WTC11 (cell line): ENCODE measurements around the gene ILKAP. TPM values are rescaled to one million over a fixed set of nuclear protein-coding genes. Genes with fewer than 3 reads are reported as not detected.

Experiments
- ARID4B ChIP-seq: sonication (generic); formaldehyde crosslinking; IDR thresholded peaks from 2 replicates; pipeline ENCODE4 v1.8.0; 2023; ENCODE audit warnings: missing genetic modification reagents, mild to moderate bottlenecking, borderline replicate concordance
- ATF2 ChIP-seq: sonication (generic); formaldehyde crosslinking; IDR thresholded peaks from 2 replicates; pipeline ENCODE4 v1.8.1; 2022; ENCODE audit warnings: low read depth, missing genetic modification reagents, borderline replicate concordance
- CREM ChIP-seq: sonication (generic); formaldehyde crosslinking; IDR thresholded peaks from 2 replicates; pipeline ENCODE4 v1.8.1; 2022; ENCODE audit warnings: mild to moderate bottlenecking, missing genetic modification reagents, moderate library complexity
- FOXK1 ChIP-seq: sonication (generic); formaldehyde crosslinking; IDR thresholded peaks from 2 replicates; pipeline ENCODE4 v1.8.0; 2022; ENCODE audit warnings: mild to moderate bottlenecking, moderate library complexity, missing genetic modification reagents
- FOXP1 ChIP-seq: sonication (generic); formaldehyde crosslinking; IDR thresholded peaks from 2 replicates; pipeline ENCODE4 v1.8.0; 2022; ENCODE audit warnings: missing genetic modification reagents, mild to moderate bottlenecking, moderate library complexity, borderline replicate concordance
- GTF2I ChIP-seq: fragments of 250-450 bp; sonication (Bioruptor Pico); conservative IDR thresholded peaks from 2 replicates; pipeline ENCODE4 v1.4.0; 2021; ENCODE audit warnings: mild to moderate bottlenecking
- HMGA2 ChIP-seq: fragments of 250-450 bp; sonication (Bioruptor Pico); IDR thresholded peaks from 2 replicates; pipeline ENCODE4 v1.4.0; 2021; ENCODE audit warnings: mild to moderate bottlenecking, moderate library complexity
- IRF2 ChIP-seq: sonication (generic); formaldehyde crosslinking; IDR thresholded peaks from 2 replicates; pipeline ENCODE4 v1.8.0; 2022; ENCODE audit warnings: low read depth, missing genetic modification reagents, borderline replicate concordance
- KAT7 ChIP-seq: sonication (generic); formaldehyde crosslinking; IDR thresholded peaks from 2 replicates; pipeline ENCODE4 v1.8.1; 2023; ENCODE audit warnings: missing genetic modification reagents, mild to moderate bottlenecking, borderline replicate concordance
- MAX ChIP-seq: sonication (generic); formaldehyde crosslinking; IDR thresholded peaks from 2 replicates; pipeline ENCODE4 v1.8.0; 2022; ENCODE audit warnings: mild to moderate bottlenecking, missing genetic modification reagents
- NFE2L1 ChIP-seq: sonication (generic); formaldehyde crosslinking; IDR thresholded peaks from 2 replicates; pipeline ENCODE4 v1.8.1; 2023; ENCODE audit warnings: missing genetic modification reagents
- NR1H2 ChIP-seq: sonication (generic); formaldehyde crosslinking; IDR thresholded peaks from 2 replicates; pipeline ENCODE4 v1.9.0; 2021; ENCODE audit warnings: mild to moderate bottlenecking, moderate library complexity, missing genetic modification reagents
- NR2C2 ChIP-seq: sonication (generic); formaldehyde crosslinking; IDR thresholded peaks from 2 replicates; pipeline ENCODE4 v1.8.0; 2022; ENCODE audit warnings: mild to moderate bottlenecking, missing genetic modification reagents
- NR3C1 ChIP-seq: sonication (generic); formaldehyde crosslinking; conservative IDR thresholded peaks from 2 replicates; pipeline ENCODE4 v1.8.1; 2023; ENCODE audit warnings: low read depth, mild to moderate bottlenecking, missing genetic modification reagents
- OVOL2 ChIP-seq: fragments of 250-450 bp; sonication (Bioruptor Pico); IDR thresholded peaks from 2 replicates; pipeline ENCODE4 v1.9.0; 2021; ENCODE audit warnings: mild to moderate bottlenecking, borderline replicate concordance
- PRRX2 ChIP-seq: fragments of 250-450 bp; sonication (Bioruptor Pico); IDR thresholded peaks from 2 replicates; pipeline ENCODE4 v1.8.0; 2021; ENCODE audit warnings: mild to moderate bottlenecking
- TEAD4 ChIP-seq: sonication (generic); formaldehyde crosslinking; IDR thresholded peaks from 2 replicates; pipeline ENCODE4 v1.8.0; 2022; ENCODE audit warnings: mild to moderate bottlenecking, missing genetic modification reagents
- TP53 ChIP-seq: sonication (generic); formaldehyde crosslinking; IDR thresholded peaks from 2 replicates; pipeline ENCODE4 v1.8.1; 2023; ENCODE audit warnings: mild to moderate bottlenecking, missing genetic modification reagents
- USF1 ChIP-seq: sonication (generic); formaldehyde crosslinking; IDR thresholded peaks from 2 replicates; pipeline ENCODE4 v1.8.0; 2022; ENCODE audit warnings: mild to moderate bottlenecking, missing genetic modification reagents
- total RNA-seq: library from RNA; stranded (reverse); gene quantifications from 3 replicates; pipeline ENCODE4 v1.2.3, GENCODE V29; 2021
- TF ChIP-seq, protein P1 (sequence below): fragments of 250-450 bp; sonication (Bioruptor Pico); conservative IDR thresholded peaks from 2 replicates; pipeline ENCODE4 v1.9.0; 2021; ENCODE audit warnings: mild to moderate bottlenecking
- TF ChIP-seq, protein P2 (sequence below): fragments of 250-450 bp; sonication (Bioruptor Pico); IDR thresholded peaks from 2 replicates; pipeline ENCODE4 v2.1.2; 2022; ENCODE audit warnings: mild to moderate bottlenecking, moderate library complexity
- TF ChIP-seq, protein P3 (sequence below): fragments of 250-450 bp; sonication (Bioruptor Pico); IDR thresholded peaks from 2 replicates; pipeline ENCODE4 v1.9.0; 2021; ENCODE audit warnings: mild to moderate bottlenecking
- TF ChIP-seq, protein P4 (sequence below): sonication (generic); formaldehyde crosslinking; IDR thresholded peaks from 2 replicates; pipeline ENCODE4 v1.8.0; 2022; ENCODE audit warnings: mild to moderate bottlenecking, missing genetic modification reagents
- TF ChIP-seq, protein P5 (sequence below): sonication (generic); formaldehyde crosslinking; IDR thresholded peaks from 2 replicates; pipeline ENCODE4 v1.8.1; 2023; ENCODE audit warnings: mild to moderate bottlenecking, missing genetic modification reagents, moderate library complexity
- TF ChIP-seq, protein P6 (sequence below): sonication (generic); formaldehyde crosslinking; conservative IDR thresholded peaks from 2 replicates; pipeline ENCODE4 v1.8.1; 2022; ENCODE audit warnings: mild to moderate bottlenecking, missing genetic modification reagents

ILKAP gene
- total RNA-seq, 1 experiment from 2014 or later, result 32.7 TPM

GRCh38 chr2:238231251-238231793, 27.8 kb upstream of the ILKAP start (continued):
- TF ChIP-seq ATF2, result no peak
- TF ChIP-seq, protein P1, sequence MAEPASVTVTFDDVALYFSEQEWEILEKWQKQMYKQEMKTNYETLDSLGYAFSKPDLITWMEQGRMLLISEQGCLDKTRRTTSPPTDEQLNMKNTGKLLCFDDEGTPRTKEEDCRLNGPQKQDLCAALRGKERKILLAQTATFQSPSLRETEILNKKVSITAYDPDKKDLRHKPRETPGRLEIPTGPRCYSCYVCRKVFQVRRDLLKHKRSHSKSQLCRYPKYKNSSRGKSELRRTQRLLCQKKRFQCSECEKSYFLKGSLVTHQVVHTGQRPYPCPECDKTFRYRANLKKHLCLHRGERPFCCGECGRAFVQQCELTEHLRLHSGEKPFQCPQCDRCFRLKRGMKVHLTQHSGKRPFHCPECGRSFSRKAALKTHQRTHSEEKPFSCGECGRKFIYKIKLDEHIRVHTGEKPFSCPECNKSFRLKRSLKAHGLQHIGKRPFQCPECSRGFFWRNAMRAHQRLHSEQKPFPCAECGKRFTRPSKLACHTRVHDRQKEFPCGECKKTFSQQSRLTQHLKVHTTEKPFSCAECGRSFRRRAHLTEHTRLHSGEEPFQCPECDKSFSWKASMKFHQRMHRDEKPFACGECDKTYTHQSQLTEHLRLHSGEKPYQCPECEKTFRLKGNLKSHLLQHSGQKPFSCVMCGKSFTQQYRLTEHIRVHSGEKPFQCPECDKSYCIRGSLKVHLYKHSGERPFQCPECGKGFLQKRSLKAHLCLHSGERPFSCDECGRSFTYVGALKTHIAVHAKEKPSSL (CRISPR knock-in tag), result no peak
- TF ChIP-seq NR1H2 (CRISPR knock-in tag), result no peak
- TF ChIP-seq, protein P2, sequence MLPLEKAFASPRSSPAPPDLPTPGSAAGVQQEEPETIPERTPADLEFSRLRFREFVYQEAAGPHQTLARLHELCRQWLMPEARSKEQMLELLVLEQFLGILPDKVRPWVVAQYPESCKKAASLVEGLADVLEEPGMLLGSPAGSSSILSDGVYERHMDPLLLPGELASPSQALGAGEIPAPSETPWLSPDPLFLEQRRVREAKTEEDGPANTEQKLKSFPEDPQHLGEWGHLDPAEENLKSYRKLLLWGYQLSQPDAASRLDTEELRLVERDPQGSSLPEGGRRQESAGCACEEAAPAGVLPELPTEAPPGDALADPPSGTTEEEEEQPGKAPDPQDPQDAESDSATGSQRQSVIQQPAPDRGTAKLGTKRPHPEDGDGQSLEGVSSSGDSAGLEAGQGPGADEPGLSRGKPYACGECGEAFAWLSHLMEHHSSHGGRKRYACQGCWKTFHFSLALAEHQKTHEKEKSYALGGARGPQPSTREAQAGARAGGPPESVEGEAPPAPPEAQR (CRISPR knock-in tag), result no peak
- peak; percentile 97 for TF ChIP-seq MAX (CRISPR knock-in tag)
- TF ChIP-seq PRRX2, result no peak
- TF ChIP-seq, protein P3, sequence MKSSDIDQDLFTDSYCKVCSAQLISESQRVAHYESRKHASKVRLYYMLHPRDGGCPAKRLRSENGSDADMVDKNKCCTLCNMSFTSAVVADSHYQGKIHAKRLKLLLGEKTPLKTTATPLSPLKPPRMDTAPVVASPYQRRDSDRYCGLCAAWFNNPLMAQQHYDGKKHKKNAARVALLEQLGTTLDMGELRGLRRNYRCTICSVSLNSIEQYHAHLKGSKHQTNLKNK (CRISPR knock-in tag), result no peak
- TF ChIP-seq CREM, result 0 out of 2 replicates have a peak, but pooled peaks have one; percentile 34
- TF ChIP-seq OVOL2 (CRISPR knock-in tag), result no peak
- peak; percentile 84; the same call in 1 of the 2 replicates for TF ChIP-seq TP53
- TF ChIP-seq HMGA2 (CRISPR knock-in tag), result no peak
- TF ChIP-seq, protein P4, sequence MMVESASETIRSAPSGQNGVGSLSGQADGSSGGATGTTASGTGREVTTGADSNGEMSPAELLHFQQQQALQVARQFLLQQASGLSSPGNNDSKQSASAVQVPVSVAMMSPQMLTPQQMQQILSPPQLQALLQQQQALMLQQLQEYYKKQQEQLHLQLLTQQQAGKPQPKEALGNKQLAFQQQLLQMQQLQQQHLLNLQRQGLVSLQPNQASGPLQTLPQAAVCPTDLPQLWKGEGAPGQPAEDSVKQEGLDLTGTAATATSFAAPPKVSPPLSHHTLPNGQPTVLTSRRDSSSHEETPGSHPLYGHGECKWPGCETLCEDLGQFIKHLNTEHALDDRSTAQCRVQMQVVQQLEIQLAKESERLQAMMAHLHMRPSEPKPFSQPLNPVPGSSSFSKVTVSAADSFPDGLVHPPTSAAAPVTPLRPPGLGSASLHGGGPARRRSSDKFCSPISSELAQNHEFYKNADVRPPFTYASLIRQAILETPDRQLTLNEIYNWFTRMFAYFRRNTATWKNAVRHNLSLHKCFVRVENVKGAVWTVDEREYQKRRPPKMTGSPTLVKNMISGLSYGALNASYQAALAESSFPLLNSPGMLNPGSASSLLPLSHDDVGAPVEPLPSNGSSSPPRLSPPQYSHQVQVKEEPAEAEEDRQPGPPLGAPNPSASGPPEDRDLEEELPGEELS (CRISPR knock-in tag), result peak; percentile 82
- peak; percentile 69; the same call in 1 of the 2 replicates for TF ChIP-seq FOXK1 (CRISPR knock-in tag)
- TF ChIP-seq, protein P5, sequence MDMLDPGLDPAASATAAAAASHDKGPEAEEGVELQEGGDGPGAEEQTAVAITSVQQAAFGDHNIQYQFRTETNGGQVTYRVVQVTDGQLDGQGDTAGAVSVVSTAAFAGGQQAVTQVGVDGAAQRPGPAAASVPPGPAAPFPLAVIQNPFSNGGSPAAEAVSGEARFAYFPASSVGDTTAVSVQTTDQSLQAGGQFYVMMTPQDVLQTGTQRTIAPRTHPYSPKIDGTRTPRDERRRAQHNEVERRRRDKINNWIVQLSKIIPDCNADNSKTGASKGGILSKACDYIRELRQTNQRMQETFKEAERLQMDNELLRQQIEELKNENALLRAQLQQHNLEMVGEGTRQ (CRISPR knock-in tag), result no peak
- TF ChIP-seq NFE2L1 (CRISPR knock-in tag), result peak; percentile 49; the same call in 1 of the 2 replicates
- no peak for TF ChIP-seq TEAD4 (CRISPR knock-in tag)
- no peak for TF ChIP-seq KAT7 (CRISPR knock-in tag)
- TF ChIP-seq NR3C1 (CRISPR knock-in tag), result no peak
- peak; percentile 43; the same call in 1 of the 2 replicates for TF ChIP-seq USF1 (CRISPR knock-in tag)
- TF ChIP-seq, protein P6, sequence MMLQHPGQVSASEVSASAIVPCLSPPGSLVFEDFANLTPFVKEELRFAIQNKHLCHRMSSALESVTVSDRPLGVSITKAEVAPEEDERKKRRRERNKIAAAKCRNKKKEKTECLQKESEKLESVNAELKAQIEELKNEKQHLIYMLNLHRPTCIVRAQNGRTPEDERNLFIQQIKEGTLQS, result no peak
- TF ChIP-seq ARID4B (CRISPR knock-in tag), result 0 out of 2 replicates have a peak, but pooled peaks have one; percentile 40
- TF ChIP-seq FOXP1 (CRISPR knock-in tag), result peak; percentile 88; the same call in 1 of the 2 replicates
- no peak for TF ChIP-seq IRF2 (CRISPR knock-in tag)
- TF ChIP-seq NR2C2 (CRISPR knock-in tag), result no peak
- no peak for TF ChIP-seq GTF2I (CRISPR knock-in tag)
